ENCODE measurements around the gene GUCY1A2. TPM values are rescaled to one million over a fixed set of nuclear protein-coding genes. Genes with fewer than 3 reads are reported as not detected.
A peak's percentile ranks its signal among the peaks of the same experiment; 100 is the strongest.

GUCY1A2 gene
- total RNA-seq, 1 donor from 2014 or later = 0.84 TPM

- ATAC-seq = peak; percentile 69
Measured at GRCh38 chr11:106627694-106628093, 390.6 kb downstream of the GUCY1A2 start.

DNA sequence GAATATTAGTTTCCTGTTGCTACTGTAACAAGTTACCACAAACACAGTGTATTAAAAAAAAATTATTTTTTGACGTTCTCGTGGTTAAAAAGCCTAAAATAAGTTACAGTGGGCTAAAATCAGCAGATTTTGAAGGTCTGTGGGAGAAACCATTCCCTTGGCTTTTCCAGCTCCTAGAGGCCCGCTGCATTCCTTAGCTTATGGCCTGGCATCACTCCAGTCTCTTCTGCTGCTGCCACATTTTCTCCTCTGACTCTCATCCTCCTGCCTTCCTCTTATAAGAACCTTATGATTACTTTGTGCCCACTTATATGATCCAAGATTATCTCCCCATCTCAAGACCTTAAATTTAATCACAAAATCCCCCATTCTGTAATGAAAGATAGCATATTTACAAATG is 392.7 kb downstream of the GUCY1A2 start:
- ATAC-seq = no peak

GRCh38 chr11:106624377-106624776 is 393.9 kb downstream of the GUCY1A2 start:
- no peak for ATAC-seq

Measured in esophagus mucosa (tissue), 1 donor.